Neural cell (in vitro differentiated cells): Measurements from ENCODE around the gene SLC11A2. TPM values are rescaled to one million over a fixed set of nuclear protein-coding genes. Genes with fewer than 3 reads are reported as not detected.

Source experiments
- polyA plus RNA-seq: library from polyadenylated mRNA; depleted of rRNA; stranded (reverse); fragments of >200 nt; gene quantifications from 2 replicates; pipeline ENCODE4 v1.2.3, GENCODE V29; 2014
- small RNA-seq, 3 experiments: library from RNA; depleted of rRNA; stranded (forward); fragments of <200 nt; gene quantifications; one replicate each; pipeline ENCODE3, GENCODE V24; 2012

SLC11A2 gene
- polyA plus RNA-seq, 1 donor from 2014 or later: 62.3 TPM

Small RNA genes within 50 kb of the gene (small RNA-seq; reads per million reads assigned to genes)
- gene AC008121.1: 0 reads per million in 3 experiments
- gene RF00019: 0 to 1.2 (median 0) reads per million in 3 experiments
- 0 reads per million in 3 experiments for gene RNU6-1273P
- gene RNU6-87P: 0 reads per million in 3 experiments

Other genes starting within 250 kb of the SLC11A2 start
- gene TMPRSS12, start 183.5 kb downstream of the SLC11A2 start, polyA plus RNA-seq: not detected in 2 replicates
- gene HIGD1C, start 73.8 kb downstream of the SLC11A2 start, polyA plus RNA-seq: not detected in 2 replicates
- gene LETMD1, start 21.9 kb upstream of the SLC11A2 start, polyA plus RNA-seq: 97.4 and 101 TPM in 2 replicates
- gene CSRNP2, start 57.2 kb upstream of the SLC11A2 start, polyA plus RNA-seq: 114 and 123 TPM in 2 replicates
- gene TFCP2, start 146.8 kb upstream of the SLC11A2 start, polyA plus RNA-seq: 27.0 and 28.6 TPM in 2 replicates
- 12.4 and 12.7 TPM in 2 replicates for gene POU6F1, start 191.7 kb upstream of the SLC11A2 start, polyA plus RNA-seq
- gene DAZAP2, start 212.4 kb upstream of the SLC11A2 start, polyA plus RNA-seq: 89.0 and 97.9 TPM in 2 replicates
- gene SMAGP, start 244.0 kb upstream of the SLC11A2 start, polyA plus RNA-seq: not detected in 2 replicates